ENCODE results near the gene RIMBP2.

DNA sequence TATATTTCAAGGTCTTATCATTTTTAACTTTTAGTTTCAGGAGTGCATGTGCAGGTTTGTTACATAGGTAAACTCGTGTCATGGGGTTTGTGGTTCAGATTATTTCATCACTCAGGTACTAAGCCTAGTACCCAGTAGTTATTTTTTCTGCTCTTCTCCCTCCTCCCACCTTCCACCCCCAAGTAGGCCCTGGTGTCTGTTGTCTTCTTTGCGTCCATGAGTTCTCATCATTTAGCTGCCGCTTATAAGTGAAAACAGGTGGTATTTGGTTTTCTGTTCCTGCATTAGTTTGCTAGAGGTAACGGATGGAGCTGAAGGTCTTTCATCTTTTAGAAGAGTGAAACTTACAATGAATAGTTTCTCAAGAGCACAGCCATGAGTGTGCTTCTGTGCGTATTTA lies 354.0 kb downstream of the RIMBP2 start:
- TF ChIP-seq POLR2AphosphoS5 (IDR thresholded peaks at IDR 0.05; ENCODE audit: low read depth, low read length) (no peak), TAF1 (IDR thresholded peaks at IDR 0.05; ENCODE audit: borderline replicate concordance, insufficient read depth, low read length) (no peak)
- TF ChIP-seq, protein P1, sequence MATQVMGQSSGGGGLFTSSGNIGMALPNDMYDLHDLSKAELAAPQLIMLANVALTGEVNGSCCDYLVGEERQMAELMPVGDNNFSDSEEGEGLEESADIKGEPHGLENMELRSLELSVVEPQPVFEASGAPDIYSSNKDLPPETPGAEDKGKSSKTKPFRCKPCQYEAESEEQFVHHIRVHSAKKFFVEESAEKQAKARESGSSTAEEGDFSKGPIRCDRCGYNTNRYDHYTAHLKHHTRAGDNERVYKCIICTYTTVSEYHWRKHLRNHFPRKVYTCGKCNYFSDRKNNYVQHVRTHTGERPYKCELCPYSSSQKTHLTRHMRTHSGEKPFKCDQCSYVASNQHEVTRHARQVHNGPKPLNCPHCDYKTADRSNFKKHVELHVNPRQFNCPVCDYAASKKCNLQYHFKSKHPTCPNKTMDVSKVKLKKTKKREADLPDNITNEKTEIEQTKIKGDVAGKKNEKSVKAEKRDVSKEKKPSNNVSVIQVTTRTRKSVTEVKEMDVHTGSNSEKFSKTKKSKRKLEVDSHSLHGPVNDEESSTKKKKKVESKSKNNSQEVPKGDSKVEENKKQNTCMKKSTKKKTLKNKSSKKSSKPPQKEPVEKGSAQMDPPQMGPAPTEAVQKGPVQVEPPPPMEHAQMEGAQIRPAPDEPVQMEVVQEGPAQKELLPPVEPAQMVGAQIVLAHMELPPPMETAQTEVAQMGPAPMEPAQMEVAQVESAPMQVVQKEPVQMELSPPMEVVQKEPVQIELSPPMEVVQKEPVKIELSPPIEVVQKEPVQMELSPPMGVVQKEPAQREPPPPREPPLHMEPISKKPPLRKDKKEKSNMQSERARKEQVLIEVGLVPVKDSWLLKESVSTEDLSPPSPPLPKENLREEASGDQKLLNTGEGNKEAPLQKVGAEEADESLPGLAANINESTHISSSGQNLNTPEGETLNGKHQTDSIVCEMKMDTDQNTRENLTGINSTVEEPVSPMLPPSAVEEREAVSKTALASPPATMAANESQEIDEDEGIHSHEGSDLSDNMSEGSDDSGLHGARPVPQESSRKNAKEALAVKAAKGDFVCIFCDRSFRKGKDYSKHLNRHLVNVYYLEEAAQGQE (IDR thresholded peaks at IDR 0.05; ENCODE audit: insufficient read depth in 1 of 2, low read depth in 2 of 2, low read length in 2 of 2) = no peak

Measured in PFSK-1 (cell line).